ENCODE results near the gene STX2. TPM values are rescaled to one million over a fixed set of nuclear protein-coding genes. Genes with fewer than 3 reads are reported as not detected.

Gene STX2
- total and polyA plus RNA-seq, 2 experiments from 2014 or later: 12.4 to 23.1 TPM

GRCh38 chr12:130813436-130813835 lies 25.6 kb downstream of the STX2 start:
- Histone ChIP-seq H2AFZ (no peak overlapping the region), H3K4me2 (no peak overlapping the region), H4K20me1 (ENCODE audit: insufficient read depth, poor library complexity, severe bottlenecking) (no peaks in the 10 kb centered on the region), H3K9me2 (replicated peaks; ENCODE audit: insufficient read depth) (no peaks in the 10 kb centered on the region), H3K9me3 (ENCODE audit: low read depth) (no peaks in the 10 kb centered on the region), H3K4me1 (ENCODE audit: insufficient read depth) (no peaks in the 10 kb centered on the region), H3K79me2 (no peaks in the 10 kb centered on the region), H3K36me3 (replicated peaks; ENCODE audit: insufficient read depth, low read depth) (no peaks in the 10 kb centered on the region), H3K4me3 (no peak overlapping the region), H3K27ac (no peak overlapping the region), H3K27me3 (no peaks in the 10 kb centered on the region)
- no peak for DNase-seq (ENCODE audit: low spot score)
- no peak for TF ChIP-seq EZH2 (IDR thresholded peaks at IDR 0.05; ENCODE audit: borderline replicate concordance)
- no peak for TF ChIP-seq CTCF (IDR thresholded peaks at IDR 0.05; ENCODE audit: poor library complexity)
- TF ChIP-seq EZH2phosphoT487 (IDR thresholded peaks at IDR 0.05; ENCODE audit: low read depth, severe bottlenecking, unreplicated experiment): no peak
- 88% methylated on average over 10 of the region's 10 CpGs for WGBS (ENCODE audit: low lambda C conversion rate, missing lambda C conversion rate)

- WGBS (ENCODE audit: low lambda C conversion rate, missing lambda C conversion rate): 91% methylated on average over 6 of the region's 6 CpGs
- Histone ChIP-seq H3K9me3 (ENCODE audit: low read depth) (no peaks in the 10 kb centered on the region), H2AFZ (no peak overlapping the region), H3K27me3 (no peaks in the 10 kb centered on the region), H3K36me3 (replicated peaks; ENCODE audit: insufficient read depth, low read depth) (no peaks in the 10 kb centered on the region), H3K9me2 (replicated peaks; ENCODE audit: insufficient read depth) (no peaks in the 10 kb centered on the region), H3K4me1 (ENCODE audit: insufficient read depth) (no peaks in the 10 kb centered on the region), H3K79me2 (no peaks in the 10 kb centered on the region), H3K4me2 (no peak overlapping the region), H3K27ac (no peak overlapping the region), H4K20me1 (ENCODE audit: insufficient read depth, poor library complexity, severe bottlenecking) (no peaks in the 10 kb centered on the region), H3K4me3 (no peak overlapping the region)
- TF ChIP-seq CTCF (IDR thresholded peaks at IDR 0.05; ENCODE audit: poor library complexity) (no peak), EZH2phosphoT487 (IDR thresholded peaks at IDR 0.05; ENCODE audit: low read depth, severe bottlenecking, unreplicated experiment) (no peak), EZH2 (IDR thresholded peaks at IDR 0.05; ENCODE audit: borderline replicate concordance) (no peak)
- no peak for DNase-seq (ENCODE audit: low spot score)
Measured at GRCh38 chr12:130809791-130810190, 29.3 kb downstream of the STX2 start.

- 95% methylated on average over 18 of the region's 18 CpGs for WGBS (ENCODE audit: low lambda C conversion rate, missing lambda C conversion rate)
- Histone ChIP-seq H3K27me3 (no peaks in the 10 kb centered on the region), H3K4me3 (no peak overlapping the region), H3K27ac (no peak overlapping the region), H3K4me2 (no peak overlapping the region), H3K79me2 (no peaks in the 10 kb centered on the region), H2AFZ (no peak overlapping the region), H3K4me1 (ENCODE audit: insufficient read depth) (no peaks in the 10 kb centered on the region), H3K9me2 (replicated peaks; ENCODE audit: insufficient read depth) (no peaks in the 10 kb centered on the region), H3K9me3 (ENCODE audit: low read depth) (no peaks in the 10 kb centered on the region), H4K20me1 (ENCODE audit: insufficient read depth, poor library complexity, severe bottlenecking) (no peaks in the 10 kb centered on the region), H3K36me3 (replicated peaks; ENCODE audit: insufficient read depth, low read depth) (no peaks in the 10 kb centered on the region)
- no peak for DNase-seq (ENCODE audit: low spot score)
- no peak for TF ChIP-seq CTCF (IDR thresholded peaks at IDR 0.05; ENCODE audit: poor library complexity)
- no peak for TF ChIP-seq EZH2phosphoT487 (IDR thresholded peaks at IDR 0.05; ENCODE audit: low read depth, severe bottlenecking, unreplicated experiment)
- TF ChIP-seq EZH2 (IDR thresholded peaks at IDR 0.05; ENCODE audit: borderline replicate concordance): no peak
Measured at GRCh38 chr12:130807309-130807708, 31.7 kb downstream of the STX2 start.

GRCh38 chr12:130806574-130806973 lies 32.5 kb downstream of the STX2 start:
- DNase-seq (ENCODE audit: low spot score): no peak
- Histone ChIP-seq H2AFZ (no peak overlapping the region), H3K9me3 (ENCODE audit: low read depth) (no peaks in the 10 kb centered on the region), H3K27ac (no peak overlapping the region), H3K4me2 (no peak overlapping the region), H3K36me3 (replicated peaks; ENCODE audit: insufficient read depth, low read depth) (no peaks in the 10 kb centered on the region), H3K27me3 (no peaks in the 10 kb centered on the region), H3K4me1 (ENCODE audit: insufficient read depth) (no peaks in the 10 kb centered on the region), H3K79me2 (no peaks in the 10 kb centered on the region), H4K20me1 (ENCODE audit: insufficient read depth, poor library complexity, severe bottlenecking) (no peaks in the 10 kb centered on the region), H3K4me3 (no peak overlapping the region), H3K9me2 (replicated peaks; ENCODE audit: insufficient read depth) (no peaks in the 10 kb centered on the region)
- 90% methylated on average over 7 of the region's 7 CpGs for WGBS (ENCODE audit: low lambda C conversion rate, missing lambda C conversion rate)
- TF ChIP-seq CTCF (IDR thresholded peaks at IDR 0.05; ENCODE audit: poor library complexity) (no peak), EZH2 (IDR thresholded peaks at IDR 0.05; ENCODE audit: borderline replicate concordance) (no peak), EZH2phosphoT487 (IDR thresholded peaks at IDR 0.05; ENCODE audit: low read depth, severe bottlenecking, unreplicated experiment) (no peak)

Measured in hepatocyte (in vitro differentiated cells).